Measurements from ENCODE around the gene APOB. TPM values are rescaled to one million over a fixed set of nuclear protein-coding genes. Genes with fewer than 3 reads are reported as not detected.

The APOB gene
- total and polyA plus RNA-seq, 2 of the 13 experiments (the other 11 are each of a cell fraction or from before 2014, with no cell fraction given) = 1,569 to 2,515 TPM

GRCh38 chr2:21067125-21067524, 23.3 kb upstream of the APOB start (continued):
- TF ChIP-seq ZBTB40 (IDR thresholded peaks at IDR 0.05) (no peak), ZBTB40 (CRISPR knock-in tag; IDR thresholded peaks at IDR 0.05) (no peak), FOSL2 (CRISPR knock-in tag; IDR thresholded peaks at IDR 0.05) (peak; percentile 84), GATA4 (IDR thresholded peaks at IDR 0.05; ENCODE audit: borderline replicate concordance, low read depth) (peak; percentile 69; the same call in 1 of the 2 replicates), MTA1 (CRISPR knock-in tag; IDR thresholded peaks at IDR 0.05; ENCODE audit: borderline replicate concordance) (no peak), NFKB2 (CRISPR knock-in tag; IDR thresholded peaks at IDR 0.05; ENCODE audit: borderline replicate concordance) (no peak), RXRB (CRISPR knock-in tag; IDR thresholded peaks at IDR 0.05; ENCODE audit: borderline replicate concordance) (peak; percentile 76), MBD4 (IDR thresholded peaks at IDR 0.05; ENCODE audit: borderline replicate concordance, low read length) (no peak), ARID5B (CRISPR knock-in tag; IDR thresholded peaks at IDR 0.05) (peak; percentile 95), NFE2L2 (IDR thresholded peaks at IDR 0.05; ENCODE audit: low read length) (peak; percentile 83), MED1 (CRISPR knock-in tag; IDR thresholded peaks at IDR 0.05) (peak; percentile 96), ZBTB21 (CRISPR knock-in tag; IDR thresholded peaks at IDR 0.05) (no peak), ZFP36L2 (CRISPR knock-in tag; IDR thresholded peaks at IDR 0.05) (no peak), ZNF460 (CRISPR knock-in tag; IDR thresholded peaks at IDR 0.05; ENCODE audit: borderline replicate concordance) (no peak), ZNF530 (CRISPR knock-in tag; IDR thresholded peaks at IDR 0.05; ENCODE audit: low read depth) (no peak), TGIF2 (CRISPR knock-in tag; IDR thresholded peaks at IDR 0.05) (peak; percentile 98)
- TF ChIP-seq, protein P1, sequence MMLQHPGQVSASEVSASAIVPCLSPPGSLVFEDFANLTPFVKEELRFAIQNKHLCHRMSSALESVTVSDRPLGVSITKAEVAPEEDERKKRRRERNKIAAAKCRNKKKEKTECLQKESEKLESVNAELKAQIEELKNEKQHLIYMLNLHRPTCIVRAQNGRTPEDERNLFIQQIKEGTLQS (CRISPR knock-in tag; IDR thresholded peaks at IDR 0.05) = no peak
- TF ChIP-seq, protein P2, sequence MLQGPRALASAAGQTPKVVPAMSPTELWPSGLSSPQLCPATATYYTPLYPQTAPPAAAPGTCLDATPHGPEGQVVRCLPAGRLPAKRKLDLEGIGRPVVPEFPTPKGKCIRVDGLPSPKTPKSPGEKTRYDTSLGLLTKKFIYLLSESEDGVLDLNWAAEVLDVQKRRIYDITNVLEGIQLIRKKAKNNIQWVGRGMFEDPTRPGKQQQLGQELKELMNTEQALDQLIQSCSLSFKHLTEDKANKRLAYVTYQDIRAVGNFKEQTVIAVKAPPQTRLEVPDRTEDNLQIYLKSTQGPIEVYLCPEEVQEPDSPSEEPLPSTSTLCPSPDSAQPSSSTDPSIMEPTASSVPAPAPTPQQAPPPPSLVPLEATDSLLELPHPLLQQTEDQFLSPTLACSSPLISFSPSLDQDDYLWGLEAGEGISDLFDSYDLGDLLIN (CRISPR knock-in tag; IDR thresholded peaks at IDR 0.05; ENCODE audit: borderline replicate concordance) = no peak

Measured in HepG2 (cell line).